CD14-positive monocyte (primary cell): ENCODE results near the gene NXNL2. TPM values are rescaled to one million over a fixed set of nuclear protein-coding genes. Genes with fewer than 3 reads are reported as not detected.

ENCODE experiments used
- DNase-seq, 3 donors: peaks; one replicate each; pipeline ENCODE4 v3.0.0-alpha.2; 2011 to 2022
- H2AFZ ChIP-seq: 2 replicates; pipeline ENCODE4 v1.6.0; 2012; ENCODE audit warnings: mild to moderate bottlenecking, low read depth, low read length, inconsistent platforms; ENCODE audit not compliant: insufficient read depth, poor library complexity, severe bottlenecking
- H3K27ac ChIP-seq, 2 donors: 1 replicate in 1 of 2; 2 replicates in 1 of 2; pipeline ENCODE4 v1.5.1; 2012 to 2013; ENCODE audit warnings: low read length in 2 of 2, control low read depth in 1 of 2, inconsistent platforms in 1 of 2, low read depth in 1 of 2, mild to moderate bottlenecking in 1 of 2
- H3K27me3 ChIP-seq, 2 donors: one replicate each; pipeline versions ENCODE4 v1.6.0 to v1.6.1; 2011 to 2013; ENCODE audit warnings: low read length in 2 of 2; ENCODE audit not compliant: control insufficient read depth in 2 of 2, insufficient read depth in 2 of 2
- H3K36me3 ChIP-seq, 2 donors: replicated peaks in 1 of 2; 1 replicate in 1 of 2; 2 replicates in 1 of 2; pipeline versions ENCODE4 v1.5.1 to v1.6.1; 2012 to 2013; ENCODE audit warnings: low read length in 2 of 2, control low read depth in 1 of 2, inconsistent platforms in 1 of 2, mild to moderate bottlenecking in 1 of 2; ENCODE audit not compliant: insufficient read depth in 2 of 2, control insufficient read depth in 1 of 2
- H3K4me1 ChIP-seq, 2 donors: 1 replicate in 1 of 2; 2 replicates in 1 of 2; pipeline versions ENCODE4 v1.5.1 to v1.6.1; 2012 to 2013; ENCODE audit warnings: low read length in 2 of 2, control low read depth in 1 of 2, inconsistent platforms in 1 of 2, mild to moderate bottlenecking in 1 of 2, moderate library complexity in 1 of 2; ENCODE audit not compliant: insufficient read depth in 2 of 2, control insufficient read depth in 1 of 2
- H3K4me2 ChIP-seq: replicated peaks from 2 replicates; pipeline ENCODE3; 2012; ENCODE audit warnings: low read length, moderate library complexity, mild to moderate bottlenecking; ENCODE audit not compliant: poor library complexity, severe bottlenecking; ENCODE audit errors: extremely low read depth
- H3K4me3 ChIP-seq, 3 experiments: fragments of 200-600 bp in 1 of 3; sonication (generic) in 1 of 3; replicated peaks in 1 of 3; 1 replicate in 2 of 3; 2 replicates in 1 of 3; pipeline ENCODE4 v1.5.1; 2011 to 2013; ENCODE audit warnings: low read length in 3 of 3, mild to moderate bottlenecking in 3 of 3, control low read depth in 2 of 3, low read depth in 2 of 3, inconsistent platforms in 1 of 3, moderate library complexity in 1 of 3
- H3K79me2 ChIP-seq: 2 replicates; pipeline ENCODE4 v1.6.0; 2012; ENCODE audit warnings: mild to moderate bottlenecking, control low read depth, inconsistent platforms, low read length, moderate library complexity; ENCODE audit not compliant: insufficient read depth
- H3K9ac ChIP-seq: 2 replicates; pipeline ENCODE4 v1.6.0; 2017; ENCODE audit warnings: low read length, mild to moderate bottlenecking; ENCODE audit not compliant: insufficient read depth, poor library complexity, severe bottlenecking
- H3K9me3 ChIP-seq, 2 donors: replicated peaks in 1 of 2; 1 replicate in 1 of 2; 2 replicates in 1 of 2; pipeline versions ENCODE4 v1.5.1 to v1.6.1; 2012 to 2013; ENCODE audit warnings: low read length in 2 of 2, control low read depth in 1 of 2; ENCODE audit not compliant: control insufficient read depth in 1 of 2, insufficient read depth in 1 of 2
- H4K20me1 ChIP-seq: 2 replicates; pipeline ENCODE4 v1.6.0; 2012; ENCODE audit warnings: mild to moderate bottlenecking, low read length, control low read depth, moderate library complexity; ENCODE audit not compliant: insufficient read depth
- H3K27ac Mint-ChIP-seq, 7 donors: one replicate each; pipeline ENCODE4 v1.8.0; 2020; ENCODE audit warnings: mild to moderate bottlenecking in 7 of 7, mixed read lengths in 7 of 7, moderate library complexity in 6 of 7, inconsistent platforms in 2 of 7
- H3K27me3 Mint-ChIP-seq, 3 donors: one replicate each; pipeline ENCODE4 v1.8.0; 2021 to 2022; ENCODE audit warnings: low read depth in 3 of 3, mild to moderate bottlenecking in 3 of 3, mixed read lengths in 3 of 3, moderate library complexity in 3 of 3, inconsistent platforms in 1 of 3
- H3K36me3 Mint-ChIP-seq, 2 donors: one replicate each; pipeline ENCODE4 v1.8.0; 2020; ENCODE audit warnings: mixed read lengths in 2 of 2, inconsistent platforms in 1 of 2, mild to moderate bottlenecking in 1 of 2
- H3K4me1 Mint-ChIP-seq: one replicate; pipeline ENCODE4 v1.8.0; 2020; ENCODE audit warnings: mild to moderate bottlenecking, mixed read lengths
- H3K4me3 Mint-ChIP-seq, 2 donors: one replicate each; pipeline ENCODE4 v1.8.0; 2020; ENCODE audit warnings: mild to moderate bottlenecking in 2 of 2, mixed read lengths in 2 of 2, moderate library complexity in 1 of 2
- H3K9me3 Mint-ChIP-seq, 7 donors: one replicate each; pipeline ENCODE4 v1.8.0; 2020 to 2022; ENCODE audit warnings: mixed read lengths in 7 of 7, mild to moderate bottlenecking in 6 of 7, moderate library complexity in 6 of 7, inconsistent platforms in 2 of 7
- WGBS: methylation state at CpG from one replicate; pipeline ENCODE4 v1.1.5; 2013; ENCODE audit warnings: missing lambda C conversion rate; ENCODE audit not compliant: insufficient coverage; 5-methylcytosine and 5-hydroxymethylcytosine counted together
- intact Hi-C, 2 donors: fragments of 100-400 bp; cut with micrococcal nuclease; formaldehyde crosslinking; loops; one replicate each; pipeline versions ENCODE4 v1.15.0 to v1.15.1; 2023
- polyA plus RNA-seq, 3 donors: library from polyadenylated mRNA; depleted of rRNA in 1 of 3; unstranded in 2 of 3; stranded (reverse) in 1 of 3; fragments of 300-500 nt in 2 of 3; fragments of >200 nt in 1 of 3; fragmentation: Illumina TruSeq in 2 of 3; gene quantifications; 1 replicate in 2 of 3; 2 replicates in 1 of 3; pipeline ENCODE4 v1.2.3, GENCODE V29; 2012 to 2021
- TF ChIP-seq, protein P1 (sequence below): fragments of 200-600 bp; IDR thresholded peaks from one replicate; pipeline ENCODE4 v1.8.0; 2022; ENCODE audit warnings: antibody characterized with exemption, mild to moderate bottlenecking

Gene NXNL2
- polyA plus RNA-seq, 3 donors: not detected

DNA sequence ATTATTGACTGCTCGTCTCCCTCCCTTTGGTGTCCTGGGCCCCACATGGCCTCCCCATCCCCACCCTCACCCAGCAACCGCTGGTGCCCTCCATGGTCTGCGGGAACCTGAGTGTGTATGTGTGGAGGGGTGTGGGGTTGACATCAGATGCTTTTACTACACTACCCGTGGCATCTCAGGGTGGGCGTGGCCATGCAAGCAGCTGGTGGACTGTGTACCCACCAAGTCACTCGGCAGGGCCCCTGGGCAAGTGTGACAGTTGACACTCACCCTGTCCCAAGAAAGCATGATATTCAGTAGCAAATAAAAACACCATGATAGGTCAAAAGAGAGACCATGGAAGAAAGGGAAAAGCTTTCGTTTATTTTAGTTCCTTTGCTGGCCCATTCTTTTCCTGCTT, 7.4 kb upstream of the NXNL2 start:
- intact Hi-C loops: no loop called here
- H2AFZ ChIP-seq: no peak overlapping the region
- H3K36me3 ChIP-seq: no peaks in the 10 kb centered on the region
- H4K20me1 ChIP-seq: no peaks in the 10 kb centered on the region
- H3K4me1 Mint-ChIP-seq: peaks cover 9% of the 10 kb centered on the region
- no peak overlapping the region for H3K4me3 Mint-ChIP-seq
- H3K4me3 ChIP-seq: no peak overlapping the region
- no peak overlapping the region for H3K9ac ChIP-seq
- DNase-seq: no peak
- peak overlapping the region in 1 of 7 donors; percentile 71 for H3K27ac Mint-ChIP-seq
- H3K4me2 ChIP-seq: no peak overlapping the region
- no peak overlapping the region for H3K27ac ChIP-seq
- H3K4me1 ChIP-seq: peaks cover 6 to 9% of the 10 kb centered on the region in 2 donors
- peaks cover 10 to 19% (median 15%) of the 10 kb centered on the region in 3 donors for H3K27me3 Mint-ChIP-seq
- H3K9me3 ChIP-seq: no peaks in the 10 kb centered on the region
- H3K9me3 Mint-ChIP-seq: peaks cover 0 to 2% (median 0%) of the 10 kb centered on the region in 7 donors
- WGBS: 86% methylated on average over 2 of the region's 7 CpGs
- H3K79me2 ChIP-seq: no peaks in the 10 kb centered on the region
- peaks cover 3 to 9% of the 10 kb centered on the region in 2 donors for H3K27me3 ChIP-seq
- TF ChIP-seq, protein P1, sequence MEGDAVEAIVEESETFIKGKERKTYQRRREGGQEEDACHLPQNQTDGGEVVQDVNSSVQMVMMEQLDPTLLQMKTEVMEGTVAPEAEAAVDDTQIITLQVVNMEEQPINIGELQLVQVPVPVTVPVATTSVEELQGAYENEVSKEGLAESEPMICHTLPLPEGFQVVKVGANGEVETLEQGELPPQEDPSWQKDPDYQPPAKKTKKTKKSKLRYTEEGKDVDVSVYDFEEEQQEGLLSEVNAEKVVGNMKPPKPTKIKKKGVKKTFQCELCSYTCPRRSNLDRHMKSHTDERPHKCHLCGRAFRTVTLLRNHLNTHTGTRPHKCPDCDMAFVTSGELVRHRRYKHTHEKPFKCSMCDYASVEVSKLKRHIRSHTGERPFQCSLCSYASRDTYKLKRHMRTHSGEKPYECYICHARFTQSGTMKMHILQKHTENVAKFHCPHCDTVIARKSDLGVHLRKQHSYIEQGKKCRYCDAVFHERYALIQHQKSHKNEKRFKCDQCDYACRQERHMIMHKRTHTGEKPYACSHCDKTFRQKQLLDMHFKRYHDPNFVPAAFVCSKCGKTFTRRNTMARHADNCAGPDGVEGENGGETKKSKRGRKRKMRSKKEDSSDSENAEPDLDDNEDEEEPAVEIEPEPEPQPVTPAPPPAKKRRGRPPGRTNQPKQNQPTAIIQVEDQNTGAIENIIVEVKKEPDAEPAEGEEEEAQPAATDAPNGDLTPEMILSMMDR: no peak
- H3K36me3 Mint-ChIP-seq: no peaks in the 10 kb centered on the region

- H3K4me2 ChIP-seq: no peak overlapping the region
- DNase-seq: no peak
Measured at GRCh38 chr9:88528080-88528790, 6.7 kb upstream of the NXNL2 start.

More at GRCh38 chr9:88528080-88528790, 6.7 kb upstream of the NXNL2 start:
- Mint-ChIP-seq H3K4me1 (peaks cover 14% of the 10 kb centered on the region), H3K27ac (no peak overlapping the region), H3K9me3 (peaks cover 0 to 2% (median 0%) of the 10 kb centered on the region in 7 donors), H3K4me3 (no peak overlapping the region), H3K36me3 (peaks cover 0 to 2% of the 10 kb centered on the region in 2 donors), H3K27me3 (peaks cover 17 to 24% (median 19%) of the 10 kb centered on the region in 3 donors)
- no peaks in the 10 kb centered on the region for H4K20me1 ChIP-seq
- no peak overlapping the region for H3K4me3 ChIP-seq
- no peak overlapping the region for H3K9ac ChIP-seq
- 93% methylated on average over 5 of the region's 6 CpGs for WGBS
- intact Hi-C loops: no loop called here
- no peaks in the 10 kb centered on the region for H3K79me2 ChIP-seq
- H3K27ac ChIP-seq: no peak overlapping the region
- TF ChIP-seq, protein P1: no peak
- no peaks in the 10 kb centered on the region for H3K36me3 ChIP-seq
- H3K27me3 ChIP-seq: peaks cover 7 to 15% of the 10 kb centered on the region in 2 donors
- no peak overlapping the region for H2AFZ ChIP-seq
- no peaks in the 10 kb centered on the region for H3K9me3 ChIP-seq
- H3K4me1 ChIP-seq: peaks cover 6 to 11% of the 10 kb centered on the region in 2 donors
